NCI-H1436 (cell line): ENCODE measurements around the gene PSMB8.
A peak's percentile ranks its signal among the peaks of the same experiment; 100 is the strongest.
"Not testable (repeated sequence)": the region's sequence is repeated elsewhere in the genome, so short reads cannot be mapped to it uniquely, and the experiment has no call there.

ENCODE experiments used
- DNase-seq: peaks from one replicate; lab custom pipeline; 2025; lab: John Stamatoyannopoulos, UW

Gene PSMB8

GRCh38 chr6:32838114-32838958 lies 5.5 kb downstream of the PSMB8 start, which contains the start of gene TAP2:
TSS of gene TAP2 (minus strand) at chr6:32838739. CDS start at chr6:32838233, 506 bp downstream.
- peak; percentile 80 for DNase-seq

GRCh38 chr6:32837651-32838113 lies 6.2 kb downstream of the PSMB8 start:
- no peak for DNase-seq

- DNase-seq = no peak
Measured at GRCh38 chr6:32836873-32837272, 7.0 kb downstream of the PSMB8 start.

- no peak for DNase-seq
Measured at GRCh38 chr6:32835167-32835893, 8.5 kb downstream of the PSMB8 start.

GRCh38 chr6:32833664-32834063 lies 10.2 kb downstream of the PSMB8 start:
- DNase-seq = no peak

- no peak for DNase-seq
Measured at GRCh38 chr6:32832535-32832934, 11.3 kb downstream of the PSMB8 start.

GRCh38 chr6:32830936-32831335 lies 12.9 kb downstream of the PSMB8 start:
- no peak for DNase-seq

- no peak for DNase-seq
Measured at GRCh38 chr6:32830017-32830416, 13.8 kb downstream of the PSMB8 start.

GRCh38 chr6:32829495-32829894 lies 14.4 kb downstream of the PSMB8 start:
- DNase-seq = no peak

- DNase-seq = no peak
Measured at GRCh38 chr6:32827025-32827424, 16.8 kb downstream of the PSMB8 start.

GRCh38 chr6:32825966-32826365 lies 17.9 kb downstream of the PSMB8 start:
- no peak for DNase-seq

GRCh38 chr6:32819729-32820128 lies 24.1 kb downstream of the PSMB8 start:
- no peak for DNase-seq

- no peak for DNase-seq
Measured at GRCh38 chr6:32818867-32819266, 25.0 kb downstream of the PSMB8 start.

GRCh38 chr6:32816746-32817204 lies 27.1 kb downstream of the PSMB8 start, which contains the start of gene HLA-DOB:
TSS of gene HLA-DOB (minus strand) at chr6:32817002. CDS start at chr6:32816951, 51 bp downstream.
- DNase-seq = no peak

GRCh38 chr6:32815996-32816395 lies 27.9 kb downstream of the PSMB8 start:
- DNase-seq = no peak

- no peak for DNase-seq
Measured at GRCh38 chr6:32815115-32815514, 28.7 kb downstream of the PSMB8 start.

- no peak for DNase-seq
Measured at GRCh38 chr6:32814145-32814544, 29.7 kb downstream of the PSMB8 start.

- DNase-seq = no peak
Measured at GRCh38 chr6:32809171-32809570, 34.7 kb downstream of the PSMB8 start.

- DNase-seq = no peak
Measured at GRCh38 chr6:32807020-32807580, 36.7 kb downstream of the PSMB8 start.

- not testable (repeated sequence) for DNase-seq
Measured at GRCh38 chr6:32805404-32805803, 38.4 kb downstream of the PSMB8 start.

- no peak for DNase-seq
Measured at GRCh38 chr6:32803416-32803815, 40.4 kb downstream of the PSMB8 start.

- no peak for DNase-seq
Measured at GRCh38 chr6:32799740-32800139, 44.1 kb downstream of the PSMB8 start.

GRCh38 chr6:32799168-32799567 lies 44.7 kb downstream of the PSMB8 start:
- DNase-seq = no peak
